Uterus (tissue), 2 donors: ENCODE results near the gene GSDME.

Source experiments
- POLR2A ChIP-seq, 2 donors: fragments of 450-650 bp; IDR thresholded peaks; one replicate each; pipeline ENCODE4 v1.6.1; 2016; ENCODE audit warnings: antibody characterized with exemption in 2 of 2, mild to moderate bottlenecking in 1 of 2, moderate library complexity in 1 of 2
- TF ChIP-seq, protein P1 (sequence below), 4 experiments: fragments of 200-600 bp in 2 of 4; fragments of 450-650 bp in 2 of 4; sonication (generic) in 2 of 4; IDR thresholded peaks; one replicate each; pipeline ENCODE4 v1.5.1; 2016 to 2019; ENCODE audit warnings: antibody characterized with exemption in 4 of 4, mild to moderate bottlenecking in 2 of 4, moderate library complexity in 1 of 4

DNA sequence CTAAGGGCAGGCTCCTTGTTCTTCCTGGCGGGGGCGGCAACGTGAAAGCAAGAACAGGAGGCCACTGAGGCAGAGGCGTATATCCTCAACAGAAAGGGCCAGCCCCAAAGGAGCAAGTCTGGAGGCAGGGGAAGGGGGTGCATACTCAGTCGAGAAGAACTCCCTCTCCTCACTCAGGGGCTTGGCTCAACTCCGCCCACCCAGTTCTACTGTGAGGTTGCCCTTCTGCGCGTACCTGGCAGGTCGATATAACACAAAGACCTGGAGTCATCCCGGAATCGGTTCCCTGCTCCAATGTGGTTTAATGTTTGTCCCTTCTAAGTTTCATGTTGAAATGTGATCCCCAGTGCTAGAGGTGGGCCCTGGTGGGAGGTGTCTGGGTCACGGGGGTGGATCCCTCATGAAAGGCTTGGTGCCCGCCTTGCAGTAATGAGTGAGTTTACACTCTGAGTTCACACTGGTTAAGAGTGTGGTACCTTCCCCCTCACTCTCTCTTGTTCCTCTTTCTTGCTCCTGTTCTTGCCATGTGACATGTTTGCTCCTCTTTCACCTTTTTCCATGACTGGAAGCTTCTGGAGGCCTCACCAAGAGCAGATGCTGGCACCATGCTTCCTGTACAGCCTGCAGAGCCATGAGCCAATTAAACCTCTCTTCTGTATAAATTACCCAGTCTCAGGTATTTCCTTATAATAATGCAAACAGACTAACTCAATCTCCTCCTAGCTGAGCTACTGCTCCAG is 32.6 kb downstream of the GSDME start:
- TF ChIP-seq POLR2A (IDR thresholded peaks at IDR 0.05) = no peak
- TF ChIP-seq, protein P1, sequence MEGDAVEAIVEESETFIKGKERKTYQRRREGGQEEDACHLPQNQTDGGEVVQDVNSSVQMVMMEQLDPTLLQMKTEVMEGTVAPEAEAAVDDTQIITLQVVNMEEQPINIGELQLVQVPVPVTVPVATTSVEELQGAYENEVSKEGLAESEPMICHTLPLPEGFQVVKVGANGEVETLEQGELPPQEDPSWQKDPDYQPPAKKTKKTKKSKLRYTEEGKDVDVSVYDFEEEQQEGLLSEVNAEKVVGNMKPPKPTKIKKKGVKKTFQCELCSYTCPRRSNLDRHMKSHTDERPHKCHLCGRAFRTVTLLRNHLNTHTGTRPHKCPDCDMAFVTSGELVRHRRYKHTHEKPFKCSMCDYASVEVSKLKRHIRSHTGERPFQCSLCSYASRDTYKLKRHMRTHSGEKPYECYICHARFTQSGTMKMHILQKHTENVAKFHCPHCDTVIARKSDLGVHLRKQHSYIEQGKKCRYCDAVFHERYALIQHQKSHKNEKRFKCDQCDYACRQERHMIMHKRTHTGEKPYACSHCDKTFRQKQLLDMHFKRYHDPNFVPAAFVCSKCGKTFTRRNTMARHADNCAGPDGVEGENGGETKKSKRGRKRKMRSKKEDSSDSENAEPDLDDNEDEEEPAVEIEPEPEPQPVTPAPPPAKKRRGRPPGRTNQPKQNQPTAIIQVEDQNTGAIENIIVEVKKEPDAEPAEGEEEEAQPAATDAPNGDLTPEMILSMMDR (IDR thresholded peaks at IDR 0.05) = no peak
